ENCODE data around the gene FSTL4.

Gene FSTL4

DNA sequence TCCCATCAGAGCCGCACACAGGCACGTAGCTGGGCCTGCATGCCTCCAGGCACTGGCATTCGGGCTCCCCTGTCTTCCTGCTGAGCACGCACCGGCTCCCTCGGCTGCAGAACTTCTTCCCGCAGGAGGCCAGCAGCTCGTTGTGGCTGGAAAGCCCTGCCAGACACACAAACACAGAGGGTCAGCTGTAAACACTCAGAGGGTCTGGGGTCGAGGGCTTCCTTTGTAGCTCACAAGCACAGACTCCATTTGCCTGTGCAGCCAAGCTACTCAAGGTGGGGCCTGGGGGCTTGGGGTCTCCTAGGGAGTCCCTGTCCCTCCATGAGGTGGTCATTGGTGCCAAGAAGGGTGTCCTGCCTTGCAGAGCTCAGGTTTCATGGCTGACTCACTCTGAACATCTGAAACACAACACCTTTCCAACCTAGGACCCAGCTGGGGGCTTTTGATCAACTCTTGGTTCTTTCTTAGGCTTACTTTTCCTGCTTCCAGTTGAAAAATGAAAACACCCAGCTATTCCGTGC, 211.4 kb downstream of the FSTL4 start:
- Histone ChIP-seq H3K27ac (ENCODE audit: low read length) (no peak overlapping the region), H3K4me1 (ENCODE audit: low read length) (no peaks in the 10 kb centered on the region), H3K9me2 (replicated peaks; ENCODE audit: insufficient read depth, low read length) (no peaks in the 10 kb centered on the region), H2AFZ (ENCODE audit: low read length) (no peak overlapping the region), H3K36me3 (replicated peaks; ENCODE audit: insufficient read depth, low read length) (no peaks in the 10 kb centered on the region), H4K20me1 (ENCODE audit: insufficient read depth, low read length) (no peaks in the 10 kb centered on the region), H3F3A (ENCODE audit: insufficient read depth, low read length) (no peaks in the 10 kb centered on the region), H3K9ac (ENCODE audit: low read length) (no peak overlapping the region), H3K4me2 (ENCODE audit: low read depth, low read length) (no peak overlapping the region), H3K9me3 (replicated peaks; ENCODE audit: insufficient read depth, low read length) (no peaks in the 10 kb centered on the region), H3K79me2 (ENCODE audit: low read length) (no peaks in the 10 kb centered on the region), H3K4me3 (ENCODE audit: low read length) (no peak overlapping the region), H3K27me3 (replicated peaks; ENCODE audit: insufficient read depth, low read length) (no peaks in the 10 kb centered on the region)
- TF ChIP-seq EZH2 (optimal IDR thresholded peaks at IDR 0.05; ENCODE audit: low read depth, low read length), result no peak
- TF ChIP-seq EZH2phosphoT487 (IDR thresholded peaks at IDR 0.05; ENCODE audit: low read length), result no peak
- no peak for TF ChIP-seq CTCF (IDR thresholded peaks at IDR 0.05; ENCODE audit: low read length)
- DNase-seq, result no peak

DNA sequence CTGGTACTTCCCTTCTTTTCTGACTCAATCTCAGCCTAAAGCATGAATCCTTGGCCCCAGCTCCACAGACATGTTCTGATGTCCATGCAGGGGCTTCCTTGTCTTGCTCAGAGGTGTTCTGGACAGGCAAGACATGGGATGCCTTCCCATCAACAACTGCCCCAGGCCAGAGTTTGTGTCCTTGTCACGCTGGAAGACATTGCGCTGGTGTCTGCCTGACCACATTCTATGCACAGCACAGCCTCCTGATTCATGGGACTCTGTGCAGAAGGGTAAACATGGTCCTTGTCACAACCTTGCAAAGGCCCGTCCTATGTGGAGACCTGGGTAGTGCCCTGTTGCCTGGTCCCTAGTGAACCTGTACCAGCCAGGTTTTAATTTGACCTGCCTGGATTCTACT, 212.2 kb downstream of the FSTL4 start:
- Histone ChIP-seq H3K27me3 (replicated peaks; ENCODE audit: insufficient read depth, low read length) (no peaks in the 10 kb centered on the region), H4K20me1 (ENCODE audit: insufficient read depth, low read length) (no peaks in the 10 kb centered on the region), H3K9ac (ENCODE audit: low read length) (no peak overlapping the region), H2AFZ (ENCODE audit: low read length) (no peak overlapping the region), H3K4me1 (ENCODE audit: low read length) (no peaks in the 10 kb centered on the region), H3K27ac (ENCODE audit: low read length) (no peak overlapping the region), H3K9me3 (replicated peaks; ENCODE audit: insufficient read depth, low read length) (no peaks in the 10 kb centered on the region), H3K9me2 (replicated peaks; ENCODE audit: insufficient read depth, low read length) (no peaks in the 10 kb centered on the region), H3K4me3 (ENCODE audit: low read length) (no peak overlapping the region), H3K79me2 (ENCODE audit: low read length) (no peaks in the 10 kb centered on the region), H3K36me3 (replicated peaks; ENCODE audit: insufficient read depth, low read length) (no peaks in the 10 kb centered on the region), H3K4me2 (ENCODE audit: low read depth, low read length) (no peak overlapping the region), H3F3A (ENCODE audit: insufficient read depth, low read length) (no peaks in the 10 kb centered on the region)
- TF ChIP-seq EZH2 (optimal IDR thresholded peaks at IDR 0.05; ENCODE audit: low read depth, low read length) (no peak), CTCF (IDR thresholded peaks at IDR 0.05; ENCODE audit: low read length) (no peak), EZH2phosphoT487 (IDR thresholded peaks at IDR 0.05; ENCODE audit: low read length) (no peak)
- no peak for DNase-seq

DNA sequence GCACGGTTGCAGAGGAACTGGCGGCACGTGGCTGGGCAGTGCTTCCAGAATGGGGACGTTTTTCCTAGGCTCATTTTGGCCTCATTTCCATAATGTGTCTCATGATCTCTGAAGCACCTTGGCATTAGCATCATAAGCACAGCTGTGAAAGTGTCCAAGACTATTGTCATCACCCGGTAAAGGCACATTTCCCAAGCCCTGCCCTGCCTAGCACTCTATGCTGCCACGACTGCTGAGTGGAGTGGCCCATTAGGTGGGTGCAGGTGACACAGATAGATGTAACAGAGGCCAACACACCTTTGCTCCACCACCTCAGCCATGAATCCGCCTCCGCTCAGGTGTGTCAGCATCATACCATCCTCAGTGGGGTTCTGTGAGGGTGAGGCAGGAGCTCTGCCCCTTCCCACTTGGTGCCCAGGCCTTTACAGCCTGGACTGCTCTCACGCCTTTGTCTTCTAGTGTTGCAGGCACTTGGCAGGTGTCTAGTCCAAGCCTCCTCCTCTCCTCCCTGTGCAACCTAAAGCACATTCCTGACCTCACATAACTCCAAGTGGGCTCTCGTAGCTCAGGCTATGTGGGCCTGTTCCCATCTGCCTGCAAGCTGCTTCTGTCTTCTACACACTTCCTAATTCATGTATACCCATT, 213.0 kb downstream of the FSTL4 start:
- H4K20me1 ChIP-seq (ENCODE audit: insufficient read depth, low read length), result no peaks in the 10 kb centered on the region
- no peaks in the 10 kb centered on the region for H3K36me3 ChIP-seq (replicated peaks; ENCODE audit: insufficient read depth, low read length)
- H3K4me1 ChIP-seq (ENCODE audit: low read length), result no peaks in the 10 kb centered on the region
- H3K27ac ChIP-seq (ENCODE audit: low read length), result no peak overlapping the region
- H3K79me2 ChIP-seq (ENCODE audit: low read length), result no peaks in the 10 kb centered on the region
- H3K4me2 ChIP-seq (ENCODE audit: low read depth, low read length), result no peak overlapping the region
- no peaks in the 10 kb centered on the region for H3F3A ChIP-seq (ENCODE audit: insufficient read depth, low read length)
- no peak for DNase-seq
- H3K9ac ChIP-seq (ENCODE audit: low read length), result no peak overlapping the region
- no peaks in the 10 kb centered on the region for H3K9me3 ChIP-seq (replicated peaks; ENCODE audit: insufficient read depth, low read length)
- H3K27me3 ChIP-seq (replicated peaks; ENCODE audit: insufficient read depth, low read length), result no peaks in the 10 kb centered on the region
- H2AFZ ChIP-seq (ENCODE audit: low read length), result no peak overlapping the region
- H3K4me3 ChIP-seq (ENCODE audit: low read length), result no peak overlapping the region
- no peaks in the 10 kb centered on the region for H3K9me2 ChIP-seq (replicated peaks; ENCODE audit: insufficient read depth, low read length)
- TF ChIP-seq CTCF (IDR thresholded peaks at IDR 0.05; ENCODE audit: low read length), result no peak
- TF ChIP-seq EZH2 (optimal IDR thresholded peaks at IDR 0.05; ENCODE audit: low read depth, low read length), result no peak
- TF ChIP-seq EZH2phosphoT487 (IDR thresholded peaks at IDR 0.05; ENCODE audit: low read length), result no peak
